GM21717 (cell line): ENCODE data around the gene IL17RB.

ENCODE experiments used
- ATAC-seq: cut with Tn5 transposase; IDR thresholded peaks from one replicate; pipeline ENCODE4 v1.9.1; 2021; ENCODE audit warnings: mild to moderate bottlenecking, moderate library complexity; ENCODE audit not compliant: unreplicated experiment

The IL17RB gene

DNA sequence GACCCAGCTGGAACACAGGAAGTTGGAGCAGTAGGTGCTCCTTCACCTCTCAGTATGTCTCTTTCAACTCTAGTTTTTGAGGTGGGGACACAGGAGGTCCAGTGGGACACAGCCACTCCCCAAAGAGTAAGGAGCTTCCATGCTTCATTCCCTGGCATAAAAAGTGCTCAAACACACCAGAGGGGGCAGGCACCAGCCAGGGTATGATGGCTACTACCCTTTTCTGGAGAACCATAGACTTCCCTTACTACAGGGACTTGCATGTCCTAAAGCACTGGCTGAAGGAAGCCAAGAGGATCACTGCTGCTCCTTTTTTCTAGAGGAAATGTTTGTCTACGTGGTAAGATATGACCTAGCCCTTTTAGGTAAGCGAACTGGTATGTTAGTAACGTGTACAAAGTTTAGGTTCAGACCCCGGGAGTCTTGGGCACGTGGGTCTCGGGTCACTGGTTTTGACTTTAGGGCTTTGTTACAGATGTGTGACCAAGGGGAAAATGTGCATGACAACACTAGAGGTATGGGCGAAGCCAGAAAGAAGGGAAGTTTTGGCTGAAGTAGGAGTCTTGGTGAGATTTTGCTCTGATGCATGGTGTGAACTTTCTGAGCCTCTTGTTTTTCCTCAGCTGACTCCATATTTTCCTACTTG lies 11.9 kb downstream of the IL17RB start:
- no peak for ATAC-seq

DNA sequence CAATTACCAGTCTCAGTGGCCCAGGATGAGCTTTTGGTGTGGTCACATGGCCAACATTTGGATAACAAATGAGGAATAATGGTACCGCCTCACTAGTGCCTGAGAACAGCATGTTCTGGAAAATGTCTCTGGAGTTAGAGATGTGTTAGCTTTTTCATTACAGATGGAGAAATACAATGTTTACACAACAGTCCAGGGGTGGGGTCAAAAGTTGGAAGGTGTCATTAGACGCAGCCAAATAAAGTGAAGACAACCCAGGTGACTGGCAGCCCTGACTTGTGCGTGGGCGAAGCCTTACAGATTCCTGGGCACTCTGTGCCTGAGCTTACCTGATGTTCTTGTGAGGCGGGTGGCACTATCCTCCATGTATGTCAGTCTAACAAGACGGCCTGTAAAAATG lies 12.8 kb downstream of the IL17RB start:
- ATAC-seq: no peak

GRCh38 chr3:53860196-53860595 lies 13.8 kb downstream of the IL17RB start:
- ATAC-seq: no peak

DNA sequence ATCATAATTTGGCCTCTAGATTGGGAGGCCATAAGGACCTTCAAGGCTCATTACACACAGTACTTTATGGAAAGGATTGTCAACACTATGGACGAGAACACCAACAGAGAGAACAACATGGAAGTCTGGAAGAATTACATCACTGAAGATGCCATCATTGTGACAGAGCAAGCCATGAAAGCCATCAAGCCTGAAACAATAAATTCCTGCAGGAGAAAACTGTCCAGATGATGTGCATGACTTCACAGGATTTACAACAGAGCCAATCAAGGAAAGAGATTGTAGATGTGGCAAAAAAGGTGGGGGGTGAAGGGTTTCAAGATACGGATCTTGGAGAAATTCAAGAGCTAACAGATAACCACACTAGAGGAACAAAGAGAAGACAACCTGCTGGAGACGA lies 15.9 kb downstream of the IL17RB start:
- no peak for ATAC-seq

DNA sequence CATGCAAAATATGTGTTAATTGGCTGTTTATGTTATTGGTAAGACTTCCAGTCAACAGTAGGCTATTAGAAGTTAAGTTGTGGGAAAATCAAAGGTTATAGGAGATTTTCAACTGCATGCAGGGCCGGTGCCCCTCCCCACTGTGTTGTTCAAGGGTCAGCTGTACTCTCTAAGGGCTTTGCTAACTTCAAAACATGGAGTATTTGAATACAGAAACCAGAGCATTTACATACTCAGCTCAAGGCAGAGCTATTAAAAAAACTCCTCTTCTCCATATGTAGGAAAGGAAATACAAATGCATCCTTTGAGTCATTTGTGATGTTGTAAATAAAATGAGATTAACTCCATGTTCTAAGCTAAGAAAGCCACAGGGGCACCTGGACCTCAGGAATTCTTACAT lies 16.8 kb downstream of the IL17RB start:
- no peak for ATAC-seq

DNA sequence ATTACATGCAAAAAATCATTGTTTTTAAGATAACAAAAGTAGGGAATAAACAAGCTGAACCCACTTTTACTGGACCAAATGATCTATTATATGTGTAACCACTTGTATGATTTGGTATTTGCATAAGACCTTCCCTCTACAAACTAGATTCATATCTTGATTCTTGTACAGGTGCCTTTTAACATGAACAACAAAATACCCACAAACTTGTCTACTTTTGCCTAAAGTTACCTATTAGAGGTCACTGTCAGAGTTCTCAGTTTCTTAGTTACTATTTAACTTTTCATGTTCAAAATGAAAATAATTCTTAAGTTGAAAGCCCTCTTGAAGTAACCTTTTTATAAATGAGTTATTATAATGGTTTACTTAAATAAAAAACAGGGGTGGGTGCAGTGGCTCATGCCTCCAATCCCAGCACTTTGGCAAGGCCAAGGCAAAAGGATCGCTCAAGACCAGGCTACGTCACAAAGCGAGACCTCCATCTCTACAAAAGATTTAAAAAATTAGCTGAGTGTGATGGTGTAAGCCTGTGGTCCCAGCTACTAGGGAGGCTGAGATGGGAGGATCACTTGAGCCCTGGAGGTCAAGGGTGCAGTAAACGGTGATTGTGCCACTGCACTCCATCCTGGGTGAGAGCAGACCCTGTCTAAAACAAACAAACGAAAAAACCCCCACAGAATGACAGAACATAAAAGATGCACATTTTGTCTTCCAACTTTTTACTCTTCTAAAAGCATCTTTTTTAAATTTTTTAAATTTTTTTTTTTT lies 19.5 kb downstream of the IL17RB start:
- no peak for ATAC-seq

GRCh38 chr3:53880396-53881345 lies 34.3 kb downstream of the IL17RB start:
- no peak for ATAC-seq

DNA sequence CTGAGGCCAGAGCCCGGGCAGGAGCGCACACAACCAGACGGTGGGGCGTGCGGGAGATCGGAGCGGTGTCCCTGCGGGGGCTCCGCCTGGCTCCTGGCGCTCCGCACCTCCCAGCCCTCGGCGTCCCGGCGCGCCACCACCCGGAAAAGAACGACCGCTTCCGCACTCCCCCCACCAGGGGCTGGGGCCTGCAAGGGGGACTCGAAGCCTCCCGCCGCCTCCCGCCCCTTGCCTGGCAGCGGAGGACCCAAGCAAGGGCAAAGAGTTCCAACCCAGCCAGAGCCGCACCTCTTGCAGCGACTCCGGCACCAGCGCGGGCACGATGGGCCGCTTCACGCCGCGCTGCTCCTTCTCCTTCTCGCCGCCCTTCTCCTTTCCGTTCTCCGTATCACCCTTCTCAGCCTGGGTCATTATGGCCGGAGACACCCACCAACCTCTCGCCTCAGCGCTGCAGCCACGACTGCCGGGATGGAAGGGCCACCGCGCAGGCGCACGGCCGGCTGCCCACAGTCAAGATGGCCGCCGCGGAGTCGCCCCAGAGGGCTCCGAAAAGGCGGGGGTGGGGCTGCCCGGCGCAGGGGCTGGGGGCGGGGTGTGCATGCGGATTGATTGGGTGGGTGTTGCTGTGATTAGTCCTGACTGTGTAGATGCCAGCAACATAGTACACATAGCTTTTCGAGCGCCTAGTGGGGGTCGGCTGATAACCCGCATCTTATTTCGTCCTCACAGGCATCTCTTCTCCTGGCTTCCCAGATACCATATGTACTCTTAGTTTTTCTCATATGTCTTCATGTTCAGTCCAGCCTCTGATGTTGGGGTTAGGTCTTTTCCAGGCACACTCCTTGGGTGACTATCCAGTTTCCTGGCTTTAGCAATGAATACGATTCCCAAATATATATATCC lies 35.6 kb downstream of the IL17RB start, which contains the start of gene ACTR8:
ACTR8 (minus strand) TSS at position 462 of the 903 bp plus-strand sequence; CDS start at position 411, 51 bp downstream.
- peak; percentile 82 for ATAC-seq

DNA sequence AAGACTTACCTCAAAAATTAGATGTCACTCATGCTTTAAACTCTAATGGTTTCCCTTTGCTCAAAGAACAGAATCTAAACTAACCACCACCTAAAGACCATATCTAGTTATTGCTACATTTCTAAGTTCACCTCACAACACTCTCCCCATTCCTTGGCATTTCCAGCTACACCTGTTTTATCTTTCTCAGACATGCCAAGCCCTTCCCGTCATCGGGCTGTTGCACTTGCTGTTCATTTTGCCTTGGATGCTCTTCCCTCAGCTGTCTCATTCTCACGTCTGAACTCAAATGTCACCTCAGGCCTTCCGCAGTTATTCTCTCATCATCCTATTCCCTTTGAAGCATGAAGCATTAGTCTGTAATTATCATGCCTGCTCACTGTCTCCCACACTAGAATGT lies 36.6 kb downstream of the IL17RB start:
- no peak for ATAC-seq

DNA sequence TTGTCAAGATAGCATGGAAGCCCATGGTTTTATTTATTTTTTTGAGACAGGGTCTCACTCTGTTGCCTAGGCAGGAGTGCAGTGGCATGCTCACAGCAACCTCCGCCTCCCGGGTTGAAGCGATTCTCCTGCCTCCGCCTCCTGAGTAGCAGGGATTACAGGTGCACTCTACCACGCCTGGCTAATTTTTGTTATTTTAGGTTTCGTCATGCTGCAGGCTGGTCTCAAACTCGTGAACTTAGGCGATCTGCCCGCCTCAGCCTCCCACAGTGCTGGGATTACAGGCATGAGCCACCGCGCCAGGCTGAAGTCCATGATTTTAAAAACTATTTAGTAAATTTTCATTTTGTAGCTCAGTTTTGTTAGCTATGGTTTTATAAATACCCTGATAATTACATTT lies 38.3 kb downstream of the IL17RB start:
- no peak for ATAC-seq

DNA sequence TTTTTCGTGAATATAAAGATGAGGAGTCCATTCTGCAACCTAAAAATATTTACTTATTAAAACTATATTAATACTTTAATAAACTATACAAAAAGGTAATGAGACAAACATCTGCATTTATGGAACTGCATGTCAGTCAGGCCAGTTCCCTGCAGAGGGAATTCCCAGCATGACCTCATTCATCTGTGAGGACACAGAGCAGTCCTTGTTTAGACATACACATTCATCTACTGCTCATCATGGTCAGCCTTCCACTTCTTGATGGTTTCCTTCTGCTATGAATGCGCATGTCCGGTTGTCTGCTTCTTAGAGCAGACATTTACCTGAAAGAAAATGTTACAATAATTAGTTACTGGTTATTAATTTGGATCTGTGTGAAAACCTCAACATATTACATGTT lies 38.9 kb downstream of the IL17RB start:
- ATAC-seq: no peak

- no peak for ATAC-seq
Observed at GRCh38 chr3:53887446-53887845, 41.1 kb downstream of the IL17RB start.

GRCh38 chr3:53888232-53888631 lies 41.9 kb downstream of the IL17RB start:
- no peak for ATAC-seq

DNA sequence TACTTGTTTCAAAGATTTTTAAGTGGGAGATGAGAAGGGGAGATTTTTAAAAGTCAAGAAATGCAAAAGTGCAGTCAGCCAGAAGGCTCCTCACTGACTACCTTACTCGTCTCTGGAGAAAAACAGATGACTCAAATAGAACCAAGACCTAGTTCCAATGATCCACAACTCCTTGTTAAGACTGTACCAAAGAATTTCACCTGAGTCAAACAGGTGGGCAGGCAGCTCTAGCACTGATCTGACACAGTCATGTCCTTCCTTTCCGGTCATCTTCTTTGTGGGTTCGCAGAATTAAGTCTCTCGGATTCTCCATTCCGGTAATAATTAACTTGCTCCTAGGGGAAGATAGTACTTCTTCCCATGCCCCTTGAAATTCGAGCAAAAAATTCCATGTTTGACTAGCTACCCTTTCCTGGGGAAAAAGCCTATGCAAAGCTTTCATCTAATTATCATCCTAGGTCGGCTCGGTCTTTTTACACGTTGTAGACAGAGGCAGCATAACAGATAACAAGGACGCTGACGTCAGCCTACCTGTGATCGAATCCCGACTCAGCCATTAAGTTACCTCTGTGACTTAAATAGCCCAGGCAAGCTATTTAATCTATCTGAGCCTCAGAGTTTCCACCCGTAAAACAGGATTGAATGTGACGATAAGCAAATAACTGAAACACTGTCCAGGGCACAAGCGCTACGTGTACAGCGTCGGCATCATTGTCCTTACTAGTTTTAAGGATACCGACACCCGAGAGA lies 44.5 kb downstream of the IL17RB start:
- no peak for ATAC-seq

DNA sequence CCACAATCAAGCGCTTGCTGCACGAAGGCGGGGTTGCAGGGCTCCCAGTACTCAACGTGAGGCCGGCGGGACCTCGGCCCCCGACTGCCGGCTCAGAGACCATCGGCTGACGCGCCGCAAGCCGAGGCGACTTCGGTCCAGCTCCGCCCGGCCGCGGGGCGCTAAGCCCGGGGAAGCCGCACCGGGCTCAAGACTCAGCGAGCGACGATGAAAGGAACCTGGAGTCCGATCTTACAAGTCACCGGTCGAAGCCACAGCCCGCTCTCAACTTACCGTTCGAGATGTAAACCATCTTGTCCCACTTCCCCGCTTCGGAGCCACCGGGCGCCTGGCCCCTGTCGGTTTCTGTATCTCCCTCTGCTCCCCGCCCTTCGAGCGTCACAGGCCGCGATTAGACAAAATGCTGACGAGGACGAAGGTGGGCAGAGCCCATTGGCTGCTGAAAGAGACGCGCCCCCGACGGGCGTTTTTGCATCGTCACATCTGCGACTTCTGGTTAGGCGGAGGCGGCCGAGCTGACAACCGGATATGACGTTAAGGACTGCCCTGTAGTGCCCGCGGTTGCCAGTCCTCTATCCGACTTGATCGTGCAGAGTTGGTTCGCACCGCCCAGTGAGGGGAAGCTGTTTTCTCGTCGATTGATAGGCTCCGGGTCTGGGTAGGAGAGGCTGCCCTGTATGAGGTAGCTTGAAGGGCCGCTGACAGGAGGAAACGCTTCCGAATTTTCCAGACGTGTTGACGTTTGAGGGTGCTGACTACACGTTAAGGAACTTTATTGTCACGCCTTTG lies 45.3 kb downstream of the IL17RB start, which contains the start of gene SELENOK:
SELENOK (minus strand) TSS at position 363 of the 789 bp plus-strand sequence.
- peak; percentile 96 for ATAC-seq

GRCh38 chr3:53892286-53892637 lies 45.9 kb downstream of the IL17RB start:
- ATAC-seq: no peak

GRCh38 chr3:53899750-53900149 lies 53.4 kb downstream of the IL17RB start:
- ATAC-seq: no peak

GRCh38 chr3:53900666-53901331 lies 54.4 kb downstream of the IL17RB start:
- ATAC-seq: no peak
